ENCODE measurements around the gene SEPSECS.

DNA sequence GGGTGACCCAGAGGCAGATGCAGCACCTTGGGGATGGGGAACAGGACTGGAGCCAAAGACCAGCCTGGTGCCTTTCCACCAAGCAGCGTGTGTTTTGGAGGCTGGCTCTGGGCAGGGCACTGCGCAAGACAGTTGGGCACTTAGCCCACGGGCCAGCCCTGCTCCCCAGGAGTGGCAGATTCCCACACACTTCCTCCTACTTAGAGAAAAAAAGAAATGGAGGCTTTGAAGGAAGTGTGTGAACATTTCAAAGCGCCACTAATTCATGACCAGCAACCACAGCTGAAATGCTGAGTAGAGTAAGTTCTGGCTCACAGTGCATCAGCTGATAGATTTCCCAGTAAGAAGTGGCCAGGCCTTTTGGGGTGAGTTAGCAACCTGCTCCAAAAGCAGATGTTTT, 74.6 kb downstream of the SEPSECS start:
- TF ChIP-seq ZNF70 (CRISPR knock-in tag; IDR thresholded peaks at IDR 0.05) (no peak), ISL1 (CRISPR knock-in tag; IDR thresholded peaks at IDR 0.05) (no peak), GLIS3 (CRISPR knock-in tag; IDR thresholded peaks at IDR 0.05) (no peak), RARB (CRISPR knock-in tag; IDR thresholded peaks at IDR 0.05) (no peak), ARNTL (CRISPR knock-in tag; IDR thresholded peaks at IDR 0.05; ENCODE audit: borderline replicate concordance, low read depth) (no peak), ZFP3 (CRISPR knock-in tag; IDR thresholded peaks at IDR 0.05) (no peak)
- TF ChIP-seq, protein P1, sequence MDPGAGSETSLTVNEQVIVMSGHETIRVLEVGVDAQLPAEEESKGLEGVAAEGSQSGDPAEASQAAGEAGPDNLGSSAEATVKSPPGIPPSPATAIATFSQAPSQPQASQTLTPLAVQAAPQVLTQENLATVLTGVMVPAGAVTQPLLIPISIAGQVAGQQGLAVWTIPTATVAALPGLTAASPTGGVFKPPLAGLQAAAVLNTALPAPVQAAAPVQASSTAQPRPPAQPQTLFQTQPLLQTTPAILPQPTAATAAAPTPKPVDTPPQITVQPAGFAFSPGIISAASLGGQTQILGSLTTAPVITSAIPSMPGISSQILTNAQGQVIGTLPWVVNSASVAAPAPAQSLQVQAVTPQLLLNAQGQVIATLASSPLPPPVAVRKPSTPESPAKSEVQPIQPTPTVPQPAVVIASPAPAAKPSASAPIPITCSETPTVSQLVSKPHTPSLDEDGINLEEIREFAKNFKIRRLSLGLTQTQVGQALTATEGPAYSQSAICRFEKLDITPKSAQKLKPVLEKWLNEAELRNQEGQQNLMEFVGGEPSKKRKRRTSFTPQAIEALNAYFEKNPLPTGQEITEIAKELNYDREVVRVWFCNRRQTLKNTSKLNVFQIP (CRISPR knock-in tag; IDR thresholded peaks at IDR 0.05; ENCODE audit: borderline replicate concordance, low read depth), result no peak
- TF ChIP-seq, protein P2, sequence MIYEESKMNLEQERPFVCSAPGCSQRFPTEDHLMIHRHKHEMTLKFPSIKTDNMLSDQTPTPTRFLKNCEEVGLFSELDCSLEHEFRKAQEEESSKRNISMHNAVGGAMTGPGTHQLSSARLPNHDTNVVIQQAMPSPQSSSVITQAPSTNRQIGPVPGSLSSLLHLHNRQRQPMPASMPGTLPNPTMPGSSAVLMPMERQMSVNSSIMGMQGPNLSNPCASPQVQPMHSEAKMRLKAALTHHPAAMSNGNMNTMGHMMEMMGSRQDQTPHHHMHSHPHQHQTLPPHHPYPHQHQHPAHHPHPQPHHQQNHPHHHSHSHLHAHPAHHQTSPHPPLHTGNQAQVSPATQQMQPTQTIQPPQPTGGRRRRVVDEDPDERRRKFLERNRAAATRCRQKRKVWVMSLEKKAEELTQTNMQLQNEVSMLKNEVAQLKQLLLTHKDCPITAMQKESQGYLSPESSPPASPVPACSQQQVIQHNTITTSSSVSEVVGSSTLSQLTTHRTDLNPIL (CRISPR knock-in tag; IDR thresholded peaks at IDR 0.05; ENCODE audit: low read depth), result no peak
- TF ChIP-seq, protein P3, sequence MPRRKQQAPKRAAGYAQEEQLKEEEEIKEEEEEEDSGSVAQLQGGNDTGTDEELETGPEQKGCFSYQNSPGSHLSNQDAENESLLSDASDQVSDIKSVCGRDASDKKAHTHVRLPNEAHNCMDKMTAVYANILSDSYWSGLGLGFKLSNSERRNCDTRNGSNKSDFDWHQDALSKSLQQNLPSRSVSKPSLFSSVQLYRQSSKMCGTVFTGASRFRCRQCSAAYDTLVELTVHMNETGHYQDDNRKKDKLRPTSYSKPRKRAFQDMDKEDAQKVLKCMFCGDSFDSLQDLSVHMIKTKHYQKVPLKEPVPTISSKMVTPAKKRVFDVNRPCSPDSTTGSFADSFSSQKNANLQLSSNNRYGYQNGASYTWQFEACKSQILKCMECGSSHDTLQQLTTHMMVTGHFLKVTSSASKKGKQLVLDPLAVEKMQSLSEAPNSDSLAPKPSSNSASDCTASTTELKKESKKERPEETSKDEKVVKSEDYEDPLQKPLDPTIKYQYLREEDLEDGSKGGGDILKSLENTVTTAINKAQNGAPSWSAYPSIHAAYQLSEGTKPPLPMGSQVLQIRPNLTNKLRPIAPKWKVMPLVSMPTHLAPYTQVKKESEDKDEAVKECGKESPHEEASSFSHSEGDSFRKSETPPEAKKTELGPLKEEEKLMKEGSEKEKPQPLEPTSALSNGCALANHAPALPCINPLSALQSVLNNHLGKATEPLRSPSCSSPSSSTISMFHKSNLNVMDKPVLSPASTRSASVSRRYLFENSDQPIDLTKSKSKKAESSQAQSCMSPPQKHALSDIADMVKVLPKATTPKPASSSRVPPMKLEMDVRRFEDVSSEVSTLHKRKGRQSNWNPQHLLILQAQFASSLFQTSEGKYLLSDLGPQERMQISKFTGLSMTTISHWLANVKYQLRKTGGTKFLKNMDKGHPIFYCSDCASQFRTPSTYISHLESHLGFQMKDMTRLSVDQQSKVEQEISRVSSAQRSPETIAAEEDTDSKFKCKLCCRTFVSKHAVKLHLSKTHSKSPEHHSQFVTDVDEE (CRISPR knock-in tag; IDR thresholded peaks at IDR 0.05), result no peak
- TF ChIP-seq, protein P4, sequence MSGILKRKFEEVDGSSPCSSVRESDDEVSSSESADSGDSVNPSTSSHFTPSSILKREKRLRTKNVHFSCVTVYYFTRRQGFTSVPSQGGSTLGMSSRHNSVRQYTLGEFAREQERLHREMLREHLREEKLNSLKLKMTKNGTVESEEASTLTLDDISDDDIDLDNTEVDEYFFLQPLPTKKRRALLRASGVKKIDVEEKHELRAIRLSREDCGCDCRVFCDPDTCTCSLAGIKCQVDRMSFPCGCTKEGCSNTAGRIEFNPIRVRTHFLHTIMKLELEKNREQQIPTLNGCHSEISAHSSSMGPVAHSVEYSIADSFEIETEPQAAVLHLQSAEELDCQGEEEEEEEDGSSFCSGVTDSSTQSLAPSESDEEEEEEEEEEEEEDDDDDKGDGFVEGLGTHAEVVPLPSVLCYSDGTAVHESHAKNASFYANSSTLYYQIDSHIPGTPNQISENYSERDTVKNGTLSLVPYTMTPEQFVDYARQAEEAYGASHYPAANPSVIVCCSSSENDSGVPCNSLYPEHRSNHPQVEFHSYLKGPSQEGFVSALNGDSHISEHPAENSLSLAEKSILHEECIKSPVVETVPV (CRISPR knock-in tag; IDR thresholded peaks at IDR 0.05), result no peak
- TF ChIP-seq, protein P5, sequence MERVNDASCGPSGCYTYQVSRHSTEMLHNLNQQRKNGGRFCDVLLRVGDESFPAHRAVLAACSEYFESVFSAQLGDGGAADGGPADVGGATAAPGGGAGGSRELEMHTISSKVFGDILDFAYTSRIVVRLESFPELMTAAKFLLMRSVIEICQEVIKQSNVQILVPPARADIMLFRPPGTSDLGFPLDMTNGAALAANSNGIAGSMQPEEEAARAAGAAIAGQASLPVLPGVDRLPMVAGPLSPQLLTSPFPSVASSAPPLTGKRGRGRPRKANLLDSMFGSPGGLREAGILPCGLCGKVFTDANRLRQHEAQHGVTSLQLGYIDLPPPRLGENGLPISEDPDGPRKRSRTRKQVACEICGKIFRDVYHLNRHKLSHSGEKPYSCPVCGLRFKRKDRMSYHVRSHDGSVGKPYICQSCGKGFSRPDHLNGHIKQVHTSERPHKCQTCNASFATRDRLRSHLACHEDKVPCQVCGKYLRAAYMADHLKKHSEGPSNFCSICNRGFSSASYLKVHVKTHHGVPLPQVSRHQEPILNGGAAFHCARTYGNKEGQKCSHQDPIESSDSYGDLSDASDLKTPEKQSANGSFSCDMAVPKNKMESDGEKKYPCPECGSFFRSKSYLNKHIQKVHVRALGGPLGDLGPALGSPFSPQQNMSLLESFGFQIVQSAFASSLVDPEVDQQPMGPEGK (CRISPR knock-in tag; IDR thresholded peaks at IDR 0.05; ENCODE audit: borderline replicate concordance), result no peak
